DMS79 (cell line): ENCODE data around the gene ADAMTS6.
"Not testable (repeated sequence)": the region's sequence is repeated elsewhere in the genome, so short reads cannot be mapped to it uniquely, and the experiment has no call there.

ENCODE experiments used
- DNase-seq: peaks from one replicate; lab custom pipeline; 2025; lab: John Stamatoyannopoulos, UW

Gene ADAMTS6

DNA sequence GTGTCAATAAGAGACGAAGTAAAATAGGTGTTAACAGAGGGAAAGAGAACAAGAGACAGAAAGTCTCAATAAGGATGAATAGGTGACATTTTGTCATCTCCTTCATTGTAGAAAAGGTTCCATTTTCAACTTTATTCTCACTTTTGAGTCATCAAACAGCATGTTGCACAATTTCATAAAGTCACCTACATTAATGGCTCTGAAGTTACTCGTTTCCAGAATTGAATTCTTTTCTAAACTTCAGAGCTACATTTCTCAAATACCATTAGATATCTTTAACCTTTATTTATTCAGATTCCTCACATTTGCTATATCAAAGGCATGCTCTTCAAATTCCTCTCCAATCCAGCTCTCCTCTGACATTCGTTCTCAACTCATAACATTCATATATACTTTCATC lies 13.1 kb downstream of the ADAMTS6 start:
- no peak for DNase-seq

GRCh38 chr5:65462139-65462705 lies 19.5 kb downstream of the ADAMTS6 start:
- no peak for DNase-seq

- no peak for DNase-seq
Observed at GRCh38 chr5:65461490-65461889, 20.2 kb downstream of the ADAMTS6 start.

GRCh38 chr5:65459995-65460394 lies 21.7 kb downstream of the ADAMTS6 start:
- DNase-seq, result no peak

- DNase-seq, result no peak
Observed at GRCh38 chr5:65455064-65455463, 26.7 kb downstream of the ADAMTS6 start.

DNA sequence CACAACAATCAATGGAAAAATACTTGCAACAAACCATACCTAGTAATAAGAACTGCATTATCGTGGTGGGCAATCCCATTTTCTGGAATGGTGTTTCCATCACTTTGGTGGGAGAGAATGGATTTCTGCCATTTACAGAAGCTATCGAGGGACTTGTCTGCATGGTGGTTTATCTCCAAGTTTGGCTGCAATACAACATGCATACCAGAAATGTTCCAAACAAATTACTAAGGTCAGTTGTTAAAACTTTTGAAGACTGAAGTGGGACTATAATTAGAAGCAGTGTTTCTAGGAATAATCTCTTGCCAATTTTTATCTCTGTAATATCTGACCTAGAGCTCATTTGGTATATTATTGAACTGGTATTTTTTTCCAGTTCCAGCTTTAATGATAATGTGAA lies 30.3 kb downstream of the ADAMTS6 start:
- DNase-seq, result no peak

DNA sequence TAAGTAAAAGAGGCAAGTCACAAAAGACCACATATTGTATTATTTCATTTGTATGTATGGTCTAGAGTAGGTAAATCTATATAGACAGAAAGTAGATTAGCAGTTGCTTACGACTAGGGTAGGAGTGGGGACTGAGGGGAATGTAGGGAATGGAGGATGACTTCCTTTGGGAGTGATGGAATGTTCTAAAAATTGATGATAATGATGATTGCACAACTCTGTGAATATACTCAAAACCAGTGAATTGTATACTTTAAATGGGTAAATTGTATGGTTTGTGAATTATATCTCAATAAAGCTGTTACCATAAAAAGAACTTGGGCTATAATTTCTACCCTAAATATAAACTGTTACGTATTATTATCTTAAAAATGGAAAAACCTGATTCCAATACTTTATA lies 35.0 kb downstream of the ADAMTS6 start:
- DNase-seq, result no peak

GRCh38 chr5:65441800-65442199 lies 39.9 kb downstream of the ADAMTS6 start:
- DNase-seq, result no peak

GRCh38 chr5:65440456-65440855 lies 41.3 kb downstream of the ADAMTS6 start:
- DNase-seq, result no peak

DNA sequence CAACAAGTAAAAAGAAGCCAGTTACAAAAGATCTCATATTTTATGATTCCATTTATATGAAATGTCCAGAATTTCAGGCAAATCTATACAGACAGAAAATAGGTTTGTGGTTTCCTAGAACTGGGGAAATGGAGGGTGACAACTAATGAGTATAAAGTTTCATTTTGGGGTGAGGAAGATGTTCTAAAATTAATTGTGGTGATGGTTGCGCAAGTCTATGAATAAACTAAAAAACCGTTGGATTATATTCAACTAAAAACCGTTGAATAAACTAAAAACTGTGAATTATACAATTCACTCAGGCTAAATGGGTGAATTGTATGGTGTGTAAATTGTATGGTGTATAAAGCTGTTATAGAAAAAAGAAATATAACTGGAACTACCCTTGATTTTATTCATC lies 47.6 kb downstream of the ADAMTS6 start:
- no peak for DNase-seq

- DNase-seq, result no peak
Observed at GRCh38 chr5:65426656-65427055, 55.1 kb downstream of the ADAMTS6 start.

GRCh38 chr5:65423623-65424022 lies 58.1 kb downstream of the ADAMTS6 start:
- no peak for DNase-seq

GRCh38 chr5:65418661-65419060 lies 63.1 kb downstream of the ADAMTS6 start:
- DNase-seq, result no peak

- DNase-seq, result no peak
Observed at GRCh38 chr5:65413822-65414221, 67.9 kb downstream of the ADAMTS6 start.

- no peak for DNase-seq
Observed at GRCh38 chr5:65412842-65413241, 68.9 kb downstream of the ADAMTS6 start.

GRCh38 chr5:65411356-65411755 lies 70.4 kb downstream of the ADAMTS6 start:
- no peak for DNase-seq

- DNase-seq, result peak; percentile 6
Observed at GRCh38 chr5:65395526-65396155, 86.1 kb downstream of the ADAMTS6 start.

- DNase-seq, result no peak
Observed at GRCh38 chr5:65394087-65394486, 87.6 kb downstream of the ADAMTS6 start.

GRCh38 chr5:65391591-65391990 lies 90.1 kb downstream of the ADAMTS6 start:
- DNase-seq, result no peak

- DNase-seq, result no peak
Observed at GRCh38 chr5:65390208-65390607, 91.5 kb downstream of the ADAMTS6 start.

- DNase-seq, result no peak
Observed at GRCh38 chr5:65383859-65384258, 97.9 kb downstream of the ADAMTS6 start.

DNA sequence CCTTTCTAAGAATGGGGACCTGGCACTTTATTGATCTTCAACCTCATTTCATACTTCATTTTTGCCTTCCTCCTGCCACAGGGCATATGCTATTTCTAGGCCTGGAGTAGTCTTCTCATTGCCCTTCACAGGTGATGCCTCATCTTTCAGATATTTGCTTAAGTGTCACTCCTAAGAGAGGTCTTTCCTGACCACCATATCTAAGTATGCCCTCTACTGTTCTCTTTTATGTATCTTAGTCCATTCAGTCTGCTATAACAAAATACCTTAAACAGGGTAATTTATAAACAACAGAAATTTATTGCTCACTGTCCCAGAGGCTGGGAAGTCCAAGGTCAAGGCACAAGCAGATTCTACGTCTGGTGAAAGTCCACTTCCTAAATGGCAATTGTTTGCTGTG lies 99.1 kb downstream of the ADAMTS6 start:
- DNase-seq, result no peak

DNA sequence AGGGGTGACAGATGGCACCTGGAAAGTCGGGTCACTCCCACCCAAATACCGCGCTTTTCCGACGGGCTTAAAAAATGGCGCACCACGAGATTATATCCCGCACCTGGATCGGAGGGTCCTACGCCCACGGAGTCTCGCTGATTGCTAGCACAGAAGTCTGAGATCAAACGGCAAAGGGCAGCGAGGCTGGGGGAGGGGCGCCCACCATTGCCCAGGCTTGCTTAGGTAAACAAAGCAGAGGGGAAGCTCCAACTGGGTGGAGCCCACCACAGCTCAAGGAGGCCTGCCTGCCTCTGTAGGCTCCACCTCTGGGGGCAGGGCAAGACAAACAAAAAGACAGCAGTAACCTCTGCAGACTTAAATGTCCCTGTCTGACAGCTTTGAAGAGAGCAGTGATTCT lies 111.2 kb downstream of the ADAMTS6 start:
- DNase-seq, result not testable (repeated sequence)

GRCh38 chr5:65366655-65367054 lies 115.1 kb downstream of the ADAMTS6 start:
- no peak for DNase-seq
